H1 (cell line): ENCODE results near the gene UBQLN4.

Experiments
- CEBPB ChIP-seq: IDR thresholded peaks from 2 replicates; pipeline ENCODE4 v1.6.1; 2012; ENCODE audit warnings: low read depth, low read length
- CREB1 ChIP-seq: IDR thresholded peaks from 2 replicates; pipeline ENCODE4 v1.6.1; 2012; ENCODE audit warnings: inconsistent platforms
- CTCF ChIP-seq, 3 experiments: IDR thresholded peaks; 1 replicate in 2 of 3; 2 replicates in 1 of 3; pipeline versions ENCODE4 v1.5.1 to v1.6.1; 2011; ENCODE audit warnings: low read length in 3 of 3, mild to moderate bottlenecking in 3 of 3, inconsistent platforms in 2 of 3, low read depth in 1 of 3, moderate library complexity in 1 of 3; ENCODE audit not compliant: insufficient read depth in 1 of 3; ENCODE audit errors: control extremely low read depth in 1 of 3
- EZH2 ChIP-seq: fragments of 200-600 bp; sonication (generic); IDR thresholded peaks from 2 replicates; pipeline ENCODE4 v1.7.1; 2012; ENCODE audit warnings: low read depth, mild to moderate bottlenecking, moderate library complexity, low read length, inconsistent platforms; ENCODE audit not compliant: severe bottlenecking
- FOSL1 ChIP-seq: IDR thresholded peaks from 2 replicates; pipeline ENCODE4 v1.6.1; 2011; ENCODE audit warnings: mild to moderate bottlenecking, low read depth, low read length, moderate library complexity; ENCODE audit not compliant: insufficient read depth
- MAX ChIP-seq: IDR thresholded peaks from 2 replicates; pipeline ENCODE4 v1.6.1; 2012; ENCODE audit warnings: inconsistent platforms
- POLR2A ChIP-seq, 2 experiments: IDR thresholded peaks; 1 replicate in 1 of 2; 2 replicates in 1 of 2; pipeline ENCODE4 v1.6.1; 2011; ENCODE audit warnings: low read depth in 2 of 2, low read length in 2 of 2, mild to moderate bottlenecking in 2 of 2; ENCODE audit errors: control extremely low read depth in 1 of 2
- POLR2AphosphoS5 ChIP-seq: IDR thresholded peaks from 2 replicates; pipeline ENCODE4 v1.6.1; 2011; ENCODE audit warnings: low read depth, low read length
- RXRA ChIP-seq: IDR thresholded peaks from 2 replicates; pipeline ENCODE4 v1.6.1; 2011; ENCODE audit warnings: low read depth, mild to moderate bottlenecking, low read length, moderate library complexity; ENCODE audit not compliant: insufficient read depth
- SIX5 ChIP-seq: IDR thresholded peaks from 2 replicates; pipeline ENCODE4 v1.6.1; 2011; ENCODE audit warnings: mild to moderate bottlenecking, low read depth, low read length
- SP2 ChIP-seq: IDR thresholded peaks from 2 replicates; pipeline ENCODE4 v1.6.1; 2012; ENCODE audit warnings: mild to moderate bottlenecking, low read length, inconsistent platforms
- TEAD4 ChIP-seq: IDR thresholded peaks from 2 replicates; pipeline ENCODE4 v1.6.1; 2012; ENCODE audit warnings: low read depth, low read length, inconsistent platforms, mixed read lengths
- YY1 ChIP-seq: IDR thresholded peaks from 2 replicates; pipeline ENCODE4 v1.6.1; 2011; ENCODE audit warnings: low read depth, mild to moderate bottlenecking, low read length

- TF ChIP-seq CREB1 (no peak), CEBPB (no peak), CTCF (IDR thresholded peaks at IDR 0.05; ENCODE audit: control extremely low read depth in 1 of 3, insufficient read depth in 1 of 3, low read depth in 1 of 3, low read length in 3 of 3) (no peak), TEAD4 (no peak), POLR2A (IDR thresholded peaks at IDR 0.05; ENCODE audit: control extremely low read depth in 1 of 2, low read depth in 2 of 2, low read length in 2 of 2) (no peak), EZH2 (no peak), FOSL1 (no peak), MAX (peak; percentile 42; the same call in 1 of the 2 replicates), SIX5 (no peak), YY1 (no peak), POLR2AphosphoS5 (no peak), SP2 (no peak), RXRA (no peak)
Observed at GRCh38 chr1:156076609-156077429, 23.2 kb upstream of the UBQLN4 start.
